ENCODE data around the gene ARHGEF6.
A peak's percentile ranks its signal among the peaks of the same experiment; 100 is the strongest.
"Not testable (repeated sequence)": the region's sequence is repeated elsewhere in the genome, so short reads cannot be mapped to it uniquely, and the experiment has no call there.

Gene ARHGEF6

GRCh38 chrX:136825771-136826170 is 45.0 kb upstream of the ARHGEF6 start:
- no peak overlapping the region for H3K14ac ChIP-seq (ENCODE audit: low read length in 2 of 2)
- no peaks in the 10 kb centered on the region for H3K27me3 ChIP-seq (ENCODE audit: control insufficient read depth in 1 of 2, insufficient read depth in 1 of 2, low read length in 2 of 2)
- H3K4me3 ChIP-seq (ENCODE audit: insufficient read depth in 1 of 2, low read depth in 1 of 2, low read length in 2 of 2): no peak overlapping the region
- H4K8ac ChIP-seq (ENCODE audit: low read length): no peak overlapping the region
- H3K18ac ChIP-seq (ENCODE audit: low read depth in 1 of 2, low read length in 2 of 2): no peak overlapping the region
- 100% methylated on average over 1 of the region's 2 CpGs for WGBS
- H2BK12ac ChIP-seq (ENCODE audit: low read length in 2 of 2): no peak overlapping the region
- H3K4me2 ChIP-seq (ENCODE audit: low read length, poor library complexity, severe bottlenecking): no peak overlapping the region
- no peak overlapping the region for H2AK5ac ChIP-seq (ENCODE audit: low read length, severe bottlenecking)
- no peak overlapping the region for H2BK120ac ChIP-seq (ENCODE audit: low read depth, low read length)
- no peak overlapping the region for H2BK5ac ChIP-seq (ENCODE audit: low read depth, low read length, poor library complexity, severe bottlenecking)
- H3K4me1 ChIP-seq (ENCODE audit: control insufficient read depth, insufficient read depth, low read depth, low read length): no peaks in the 10 kb centered on the region
- no peak overlapping the region for H3K9ac ChIP-seq (ENCODE audit: low read length)
- no peak overlapping the region for H2BK15ac ChIP-seq (ENCODE audit: low read depth, poor library complexity, severe bottlenecking)
- no peaks in the 10 kb centered on the region for H3K9me3 ChIP-seq (ENCODE audit: control insufficient read depth, low read length)
- no peak for DNase-seq
- no peak overlapping the region for H3K4ac ChIP-seq (ENCODE audit: low read depth in 1 of 2, low read length in 2 of 2)
- H3K27ac ChIP-seq (ENCODE audit: low read length, poor library complexity, severe bottlenecking): no peak overlapping the region
- H4K91ac ChIP-seq (ENCODE audit: low read length): no peak overlapping the region
- no peak overlapping the region for H2AFZ ChIP-seq (ENCODE audit: low read depth, low read length)
- H3K23ac ChIP-seq (ENCODE audit: low read length in 2 of 2): no peak overlapping the region
- no peaks in the 10 kb centered on the region for H3K79me1 ChIP-seq (replicated peaks; ENCODE audit: low read length, poor library complexity, severe bottlenecking)
- H3K36me3 ChIP-seq (ENCODE audit: control insufficient read depth in 1 of 2, insufficient read depth in 2 of 2, low read depth in 1 of 2, low read length in 2 of 2): peaks cover 0 to 3% of the 10 kb centered on the region in 2 experiments

DNA sequence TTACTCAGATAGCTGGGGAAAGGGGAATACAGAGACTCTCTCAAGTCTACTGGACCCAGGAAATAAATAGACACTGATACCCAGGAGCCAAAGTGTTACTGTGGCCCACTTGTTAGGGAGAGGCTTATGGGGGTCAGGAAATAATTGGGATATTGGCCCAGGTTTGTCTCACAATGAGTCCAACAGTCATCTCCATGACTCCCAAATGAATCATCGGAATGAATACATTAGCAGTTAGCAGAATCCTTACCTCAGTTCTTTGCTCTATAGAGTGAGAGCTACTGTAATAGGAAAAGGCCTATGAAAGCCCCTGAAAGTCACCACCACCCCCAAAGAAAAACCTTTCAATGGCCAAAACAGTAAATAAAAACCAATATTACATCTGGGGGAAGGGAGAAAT is 42.4 kb upstream of the ARHGEF6 start:
- Histone ChIP-seq H3K79me1 (replicated peaks; ENCODE audit: low read length, poor library complexity, severe bottlenecking) (no peaks in the 10 kb centered on the region), H3K18ac (ENCODE audit: low read depth in 1 of 2, low read length in 2 of 2) (no peak overlapping the region), H2AFZ (ENCODE audit: low read depth, low read length) (no peak overlapping the region), H4K91ac (ENCODE audit: low read length) (no peak overlapping the region), H3K4me3 (ENCODE audit: insufficient read depth in 1 of 2, low read depth in 1 of 2, low read length in 2 of 2) (no peak overlapping the region), H3K9ac (ENCODE audit: low read length) (no peak overlapping the region), H3K23ac (ENCODE audit: low read length in 2 of 2) (no peak overlapping the region), H3K4ac (ENCODE audit: low read depth in 1 of 2, low read length in 2 of 2) (no peak overlapping the region), H2BK120ac (ENCODE audit: low read depth, low read length) (no peak overlapping the region), H3K27me3 (ENCODE audit: control insufficient read depth in 1 of 2, insufficient read depth in 1 of 2, low read length in 2 of 2) (no peaks in the 10 kb centered on the region), H3K14ac (ENCODE audit: low read length in 2 of 2) (no peak overlapping the region), H2BK12ac (ENCODE audit: low read length in 2 of 2) (no peak overlapping the region), H3K4me1 (ENCODE audit: control insufficient read depth, insufficient read depth, low read depth, low read length) (no peaks in the 10 kb centered on the region), H4K8ac (ENCODE audit: low read length) (no peak overlapping the region), H3K27ac (ENCODE audit: low read length, poor library complexity, severe bottlenecking) (no peak overlapping the region), H2BK5ac (ENCODE audit: low read depth, low read length, poor library complexity, severe bottlenecking) (no peak overlapping the region), H3K9me3 (ENCODE audit: control insufficient read depth, low read length) (no peaks in the 10 kb centered on the region), H2BK15ac (ENCODE audit: low read depth, poor library complexity, severe bottlenecking) (no peak overlapping the region), H3K36me3 (ENCODE audit: control insufficient read depth in 1 of 2, insufficient read depth in 2 of 2, low read depth in 1 of 2, low read length in 2 of 2) (peaks cover 0 to 8% of the 10 kb centered on the region in 2 experiments), H2AK5ac (ENCODE audit: low read length, severe bottlenecking) (no peak overlapping the region), H3K4me2 (ENCODE audit: low read length, poor library complexity, severe bottlenecking) (no peak overlapping the region)
- no CpG with 5 or more reads among the region's 1 CpG for WGBS
- DNase-seq: no peak

DNA sequence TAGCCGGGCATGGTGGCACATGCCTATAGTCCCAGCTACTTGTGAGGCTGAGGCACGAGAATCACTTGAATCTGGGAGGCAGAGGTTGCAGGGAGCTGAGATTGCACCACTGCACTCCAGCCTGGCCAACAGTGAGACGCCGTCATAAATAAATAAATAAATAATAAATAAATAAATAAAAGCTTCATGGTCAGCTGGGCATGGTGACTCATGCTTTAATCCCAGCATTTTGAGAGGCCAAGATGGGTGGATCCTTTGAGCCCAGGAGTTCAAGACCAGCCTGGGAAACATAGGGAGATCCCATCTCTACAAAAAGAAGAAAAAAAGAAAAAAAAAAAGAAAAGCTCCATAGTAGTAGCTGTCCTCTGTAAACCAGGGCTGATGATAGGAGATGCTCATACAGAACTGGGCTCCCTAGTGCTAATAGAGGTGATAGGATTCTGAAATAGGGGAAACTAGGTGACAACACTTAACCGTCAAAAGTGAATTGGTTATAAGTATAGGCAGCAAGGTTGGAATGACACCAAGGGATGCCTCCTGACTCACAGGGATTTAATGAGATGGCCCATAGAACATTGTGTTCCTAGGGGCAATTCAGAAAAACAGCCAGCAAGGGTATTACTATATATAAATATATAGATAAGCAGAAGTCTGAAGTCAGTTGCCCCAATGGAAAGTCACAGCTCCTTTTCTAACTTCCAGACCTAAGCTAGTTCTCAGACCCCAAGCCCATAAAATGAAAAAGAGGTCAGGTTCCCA is 41.8 kb upstream of the ARHGEF6 start:
- WGBS: 93% methylated on average over 3 of the region's 5 CpGs
- no peak overlapping the region for H4K91ac ChIP-seq (ENCODE audit: low read length)
- no peak overlapping the region for H3K4me2 ChIP-seq (ENCODE audit: low read length, poor library complexity, severe bottlenecking)

GRCh38 chrX:136819756-136820155 is 39.0 kb upstream of the ARHGEF6 start:
- not testable (repeated sequence) for DNase-seq

More for the DNA sequence above, 41.8 kb upstream of the ARHGEF6 start:
- peak; percentile 22 for DNase-seq
- Histone ChIP-seq H2AK5ac (ENCODE audit: low read length, severe bottlenecking) (no peak overlapping the region), H3K14ac (ENCODE audit: low read length in 2 of 2) (no peak overlapping the region), H3K4ac (ENCODE audit: low read depth in 1 of 2, low read length in 2 of 2) (no peak overlapping the region), H2AFZ (ENCODE audit: low read depth, low read length) (no peak overlapping the region), H2BK12ac (ENCODE audit: low read length in 2 of 2) (no peak overlapping the region), H3K79me1 (replicated peaks; ENCODE audit: low read length, poor library complexity, severe bottlenecking) (no peaks in the 10 kb centered on the region), H3K27me3 (ENCODE audit: control insufficient read depth in 1 of 2, insufficient read depth in 1 of 2, low read length in 2 of 2) (no peaks in the 10 kb centered on the region), H3K4me3 (ENCODE audit: insufficient read depth in 1 of 2, low read depth in 1 of 2, low read length in 2 of 2) (no peak overlapping the region), H4K8ac (ENCODE audit: low read length) (no peak overlapping the region), H3K9ac (ENCODE audit: low read length) (no peak overlapping the region), H3K9me3 (ENCODE audit: control insufficient read depth, low read length) (no peaks in the 10 kb centered on the region), H2BK120ac (ENCODE audit: low read depth, low read length) (no peak overlapping the region), H3K27ac (ENCODE audit: low read length, poor library complexity, severe bottlenecking) (no peak overlapping the region), H3K36me3 (ENCODE audit: control insufficient read depth in 1 of 2, insufficient read depth in 2 of 2, low read depth in 1 of 2, low read length in 2 of 2) (peaks cover 0 to 9% of the 10 kb centered on the region in 2 experiments), H3K18ac (ENCODE audit: low read depth in 1 of 2, low read length in 2 of 2) (no peak overlapping the region), H3K23ac (ENCODE audit: low read length in 2 of 2) (no peak overlapping the region), H2BK15ac (ENCODE audit: low read depth, poor library complexity, severe bottlenecking) (no peak overlapping the region), H2BK5ac (ENCODE audit: low read depth, low read length, poor library complexity, severe bottlenecking) (no peak overlapping the region), H3K4me1 (ENCODE audit: control insufficient read depth, insufficient read depth, low read depth, low read length) (no peaks in the 10 kb centered on the region)

More at GRCh38 chrX:136819756-136820155, 39.0 kb upstream of the ARHGEF6 start:
- H3K79me1 ChIP-seq (replicated peaks; ENCODE audit: low read length, poor library complexity, severe bottlenecking); H3K4me1 ChIP-seq (ENCODE audit: control insufficient read depth, insufficient read depth, low read depth, low read length); H3K27me3 ChIP-seq (ENCODE audit: control insufficient read depth in 1 of 2, insufficient read depth in 1 of 2, low read length in 2 of 2); H3K27ac ChIP-seq (ENCODE audit: low read length, poor library complexity, severe bottlenecking); H2BK12ac ChIP-seq (ENCODE audit: low read length in 2 of 2); H3K36me3 ChIP-seq (ENCODE audit: control insufficient read depth in 1 of 2, insufficient read depth in 2 of 2, low read depth in 1 of 2, low read length in 2 of 2); H3K4ac ChIP-seq (ENCODE audit: low read depth in 1 of 2, low read length in 2 of 2); H2BK5ac ChIP-seq (ENCODE audit: low read depth, low read length, poor library complexity, severe bottlenecking); H3K9ac ChIP-seq (ENCODE audit: low read length); H3K18ac ChIP-seq (ENCODE audit: low read depth in 1 of 2, low read length in 2 of 2); H3K4me3 ChIP-seq (ENCODE audit: insufficient read depth in 1 of 2, low read depth in 1 of 2, low read length in 2 of 2); H2BK120ac ChIP-seq (ENCODE audit: low read depth, low read length); H3K9me3 ChIP-seq (ENCODE audit: control insufficient read depth, low read length); H2BK15ac ChIP-seq (ENCODE audit: low read depth, poor library complexity, severe bottlenecking); H4K91ac ChIP-seq (ENCODE audit: low read length); H2AFZ ChIP-seq (ENCODE audit: low read depth, low read length); H2AK5ac ChIP-seq (ENCODE audit: low read length, severe bottlenecking); H3K14ac ChIP-seq (ENCODE audit: low read length in 2 of 2); H3K23ac ChIP-seq (ENCODE audit: low read length in 2 of 2); H4K8ac ChIP-seq (ENCODE audit: low read length); H3K4me2 ChIP-seq (ENCODE audit: low read length, poor library complexity, severe bottlenecking): not testable (repeated sequence)
- 100% methylated on average over 6 of the region's 9 CpGs for WGBS

All from mesenchymal stem cell (in vitro differentiated cells and primary cell).